ENCODE measurements around the gene GPT2.

DNA sequence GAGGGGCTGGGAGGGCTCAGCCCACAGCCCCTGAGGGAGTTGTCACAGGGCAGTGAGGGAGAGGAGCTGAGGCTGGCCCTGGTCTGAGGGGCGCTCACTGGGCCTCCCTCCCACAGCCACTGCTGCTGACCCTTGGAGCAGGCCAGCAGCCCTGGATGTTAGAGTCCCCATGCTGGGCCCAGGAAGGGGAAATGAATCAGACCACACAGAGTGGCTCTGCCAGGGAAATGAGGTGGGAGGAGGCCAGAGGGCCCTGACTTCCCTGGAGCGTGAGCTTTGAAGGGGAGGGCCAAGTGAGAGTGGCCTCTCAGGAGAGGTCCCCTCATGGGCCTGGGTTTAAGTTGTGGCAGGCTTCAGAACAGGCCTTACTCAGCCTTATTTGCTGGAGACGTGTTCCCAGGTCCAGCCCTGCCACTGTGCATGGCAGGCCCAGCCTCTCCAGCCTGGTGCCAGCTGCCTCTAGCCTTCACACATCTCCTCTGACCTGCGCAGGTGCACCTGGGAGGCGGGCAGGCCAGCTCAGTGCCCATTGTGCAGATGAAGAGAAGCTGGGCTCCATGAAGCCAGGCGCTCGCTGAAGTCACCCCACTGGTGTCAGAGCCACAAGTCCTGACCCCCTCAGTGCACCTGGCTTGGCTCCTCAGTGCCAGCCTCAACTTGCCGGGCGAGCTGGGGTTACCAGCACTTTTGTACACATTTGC lies 15.4 kb downstream of the GPT2 start:
- TF ChIP-seq, protein P1, sequence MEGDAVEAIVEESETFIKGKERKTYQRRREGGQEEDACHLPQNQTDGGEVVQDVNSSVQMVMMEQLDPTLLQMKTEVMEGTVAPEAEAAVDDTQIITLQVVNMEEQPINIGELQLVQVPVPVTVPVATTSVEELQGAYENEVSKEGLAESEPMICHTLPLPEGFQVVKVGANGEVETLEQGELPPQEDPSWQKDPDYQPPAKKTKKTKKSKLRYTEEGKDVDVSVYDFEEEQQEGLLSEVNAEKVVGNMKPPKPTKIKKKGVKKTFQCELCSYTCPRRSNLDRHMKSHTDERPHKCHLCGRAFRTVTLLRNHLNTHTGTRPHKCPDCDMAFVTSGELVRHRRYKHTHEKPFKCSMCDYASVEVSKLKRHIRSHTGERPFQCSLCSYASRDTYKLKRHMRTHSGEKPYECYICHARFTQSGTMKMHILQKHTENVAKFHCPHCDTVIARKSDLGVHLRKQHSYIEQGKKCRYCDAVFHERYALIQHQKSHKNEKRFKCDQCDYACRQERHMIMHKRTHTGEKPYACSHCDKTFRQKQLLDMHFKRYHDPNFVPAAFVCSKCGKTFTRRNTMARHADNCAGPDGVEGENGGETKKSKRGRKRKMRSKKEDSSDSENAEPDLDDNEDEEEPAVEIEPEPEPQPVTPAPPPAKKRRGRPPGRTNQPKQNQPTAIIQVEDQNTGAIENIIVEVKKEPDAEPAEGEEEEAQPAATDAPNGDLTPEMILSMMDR (IDR thresholded peaks at IDR 0.05): no peak
- no peak for TF ChIP-seq POLR2A (IDR thresholded peaks at IDR 0.05)

Data from right lobe of liver (tissue), 4 donors.